HG03378 (cell line): ENCODE results near the gene CAD.
"Not testable (repeated sequence)": the region's sequence is repeated elsewhere in the genome, so short reads cannot be mapped to it uniquely, and the experiment has no call there.

Experiments used
- ATAC-seq: cut with Tn5 transposase; IDR thresholded peaks from one replicate; pipeline ENCODE4 v1.9.1; 2021; ENCODE audit warnings: mild to moderate bottlenecking, moderate library complexity; ENCODE audit not compliant: unreplicated experiment

Gene CAD

DNA sequence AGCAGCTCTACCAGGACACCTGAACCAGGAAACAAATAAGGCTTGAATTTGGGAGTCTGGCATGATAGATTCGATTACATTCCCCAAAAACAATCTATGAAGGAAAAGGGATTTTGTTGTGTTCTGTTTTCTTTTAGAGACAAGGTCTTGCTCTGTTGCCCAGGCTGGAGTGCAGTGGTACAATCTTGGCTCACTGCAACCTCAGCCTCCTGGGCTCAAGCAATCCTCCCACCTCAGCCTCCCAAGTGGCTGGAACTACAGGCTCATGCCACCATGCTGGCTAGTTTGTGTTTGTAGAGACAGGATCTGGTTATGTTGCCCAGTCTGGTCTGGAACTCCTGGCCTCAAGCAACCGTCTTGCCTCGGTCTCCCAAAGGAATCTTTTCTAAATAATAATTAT is 19.1 kb upstream of the CAD start:
- ATAC-seq = not testable (repeated sequence)

DNA sequence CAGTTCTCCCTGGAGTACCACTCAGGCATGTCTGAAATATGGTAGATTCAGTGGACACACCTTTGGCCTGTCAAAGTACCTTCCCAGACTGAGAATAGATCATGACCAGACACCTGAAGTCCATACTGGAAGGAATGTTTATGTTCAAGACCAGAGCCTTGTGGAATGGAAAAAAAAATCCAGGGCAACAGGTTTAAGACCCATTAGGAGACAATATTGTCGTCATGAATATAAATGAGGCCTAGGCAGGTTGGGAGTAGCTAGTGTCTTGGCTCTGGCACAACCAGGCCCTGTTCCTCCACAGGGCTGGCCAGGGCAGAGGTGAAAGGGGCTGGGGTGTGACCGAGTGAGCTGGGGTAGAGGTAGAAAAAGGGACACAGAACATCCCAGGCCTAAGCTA is 18.5 kb upstream of the CAD start:
- no peak for ATAC-seq

DNA sequence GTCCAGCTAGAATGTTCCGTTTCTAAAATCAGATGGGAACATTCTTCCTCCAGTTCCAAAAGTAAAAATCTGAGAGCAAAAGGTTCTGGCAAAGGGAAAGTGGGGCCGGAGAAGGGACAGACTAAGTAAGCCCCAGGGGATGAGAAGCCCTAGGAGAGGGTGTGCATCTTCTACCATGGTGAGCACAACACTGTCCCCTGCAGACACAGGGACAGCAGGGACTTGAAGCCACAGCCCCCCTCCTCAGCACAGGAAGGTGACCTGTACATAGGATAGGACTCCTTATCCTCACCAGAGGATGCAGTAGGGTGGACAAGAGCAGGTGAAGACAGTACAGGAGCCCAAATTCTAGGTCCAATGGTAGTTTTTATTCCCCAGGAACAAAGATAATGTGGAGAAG is 17.9 kb upstream of the CAD start:
- ATAC-seq = no peak

DNA sequence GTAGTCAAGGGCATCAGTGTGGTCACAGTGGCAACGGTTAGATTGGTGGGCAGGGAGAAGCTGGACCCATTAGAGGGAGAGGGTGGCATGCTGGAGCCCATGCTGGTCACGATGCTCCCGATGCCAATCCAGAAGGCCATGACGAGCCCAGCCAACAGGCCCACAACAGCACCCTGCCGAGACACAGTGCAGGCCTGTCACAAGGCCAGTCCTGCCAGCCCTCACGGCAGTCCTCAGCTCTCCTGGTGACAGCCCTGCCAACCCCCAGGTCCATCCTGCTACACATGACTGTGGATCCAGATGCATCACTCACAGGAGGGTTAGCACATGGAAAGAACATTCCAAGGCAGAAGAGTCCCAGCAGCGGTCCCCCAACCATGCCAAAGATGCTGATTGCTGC is 15.5 kb upstream of the CAD start:
- no peak for ATAC-seq

DNA sequence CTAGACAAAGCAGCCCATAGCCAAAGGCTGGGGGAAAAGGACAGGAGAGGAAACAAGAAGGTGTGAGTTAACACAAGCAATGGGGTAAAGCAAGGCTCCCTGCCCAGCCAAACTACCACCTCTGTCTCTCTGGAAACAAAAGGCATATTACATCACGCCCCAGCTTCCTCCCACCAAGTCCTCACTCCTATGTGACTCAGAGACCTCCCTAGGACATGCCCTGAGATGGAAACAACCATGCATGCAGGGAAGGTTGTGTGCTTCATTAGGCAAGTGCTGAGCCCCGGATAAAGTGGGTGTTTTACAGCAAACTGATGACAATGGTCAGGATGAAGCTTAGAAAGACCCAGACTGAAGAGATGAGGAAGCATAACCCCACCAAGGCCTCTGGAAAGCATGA is 14.3 kb upstream of the CAD start:
- no peak for ATAC-seq

DNA sequence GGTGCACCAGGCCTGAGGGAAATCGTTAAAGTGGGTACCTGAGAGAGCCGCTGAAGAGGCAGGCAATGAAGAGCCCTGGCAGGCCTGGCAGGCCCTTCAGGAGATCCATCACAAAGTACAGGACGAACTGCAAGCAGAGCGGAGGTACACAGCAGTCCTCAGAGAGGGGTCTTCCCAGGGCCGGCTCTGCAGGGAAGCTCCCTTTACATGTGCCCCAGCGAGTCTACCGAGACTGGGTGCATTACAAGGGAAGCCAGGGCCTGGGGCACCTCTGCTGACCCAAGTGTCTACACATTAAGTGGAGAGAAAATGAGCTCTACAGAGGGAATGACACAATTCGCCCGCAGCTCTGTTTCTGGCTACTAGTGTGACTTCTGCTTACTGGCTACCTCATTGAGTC is 13.4 kb upstream of the CAD start:
- ATAC-seq = no peak

DNA sequence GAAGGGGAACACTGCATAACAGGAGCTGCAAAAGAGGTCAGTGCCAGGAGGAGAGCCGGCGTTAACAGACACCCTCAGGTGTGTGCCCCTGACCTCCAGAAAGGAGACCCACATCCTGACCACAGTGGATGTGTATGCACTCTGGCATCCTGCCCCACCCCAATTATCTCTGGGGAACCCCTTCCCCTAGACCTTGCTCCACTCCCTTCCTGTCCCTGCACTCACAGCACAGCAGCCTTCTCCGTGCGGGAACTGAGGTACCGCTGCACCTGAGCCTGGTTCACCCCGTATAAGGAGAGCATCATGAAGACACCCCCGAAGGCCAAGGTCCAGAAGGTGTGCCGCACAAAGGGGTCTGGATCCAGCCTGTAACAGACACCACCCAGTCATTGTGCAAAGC is 12.6 kb upstream of the CAD start:
- ATAC-seq = no peak

DNA sequence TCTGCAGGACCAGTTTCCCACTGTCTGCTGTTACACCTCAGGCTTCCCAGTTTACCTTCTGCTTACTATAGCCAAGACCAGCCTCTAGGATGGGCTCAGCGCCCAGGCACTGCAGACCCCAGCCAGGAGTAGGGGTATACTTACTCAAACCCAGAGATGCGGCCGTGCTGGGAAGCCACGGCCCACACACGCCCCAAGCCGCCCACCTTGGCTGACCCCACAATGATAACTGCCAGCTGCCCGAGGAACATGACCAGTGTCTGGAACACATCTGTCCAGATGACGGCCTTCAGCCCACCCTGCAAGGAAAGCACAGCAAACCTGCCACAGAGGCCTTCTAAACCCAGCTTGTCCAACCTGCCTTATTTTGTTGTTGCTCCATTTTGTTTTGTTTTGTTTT is 12.0 kb upstream of the CAD start:
- no peak for ATAC-seq

DNA sequence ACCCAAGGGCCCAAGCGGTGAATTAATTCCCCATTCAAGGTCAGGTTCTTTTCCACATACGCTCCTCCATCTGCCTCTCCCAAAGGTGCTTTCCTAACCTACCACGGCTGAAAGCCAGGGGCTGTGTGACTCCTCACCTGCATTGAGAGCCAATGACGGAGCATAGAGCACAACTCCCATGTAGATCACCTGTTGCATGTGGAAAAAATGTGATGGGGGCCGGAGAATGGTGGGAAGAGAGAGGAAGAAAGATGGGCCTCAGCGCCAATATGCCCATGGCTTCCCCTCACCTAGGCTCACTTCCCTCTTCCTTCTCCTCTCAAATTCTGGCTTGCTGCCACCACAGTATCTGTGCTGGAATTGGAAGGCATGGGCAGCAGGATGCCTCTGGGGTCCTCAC is 10.8 kb upstream of the CAD start:
- no peak for ATAC-seq

DNA sequence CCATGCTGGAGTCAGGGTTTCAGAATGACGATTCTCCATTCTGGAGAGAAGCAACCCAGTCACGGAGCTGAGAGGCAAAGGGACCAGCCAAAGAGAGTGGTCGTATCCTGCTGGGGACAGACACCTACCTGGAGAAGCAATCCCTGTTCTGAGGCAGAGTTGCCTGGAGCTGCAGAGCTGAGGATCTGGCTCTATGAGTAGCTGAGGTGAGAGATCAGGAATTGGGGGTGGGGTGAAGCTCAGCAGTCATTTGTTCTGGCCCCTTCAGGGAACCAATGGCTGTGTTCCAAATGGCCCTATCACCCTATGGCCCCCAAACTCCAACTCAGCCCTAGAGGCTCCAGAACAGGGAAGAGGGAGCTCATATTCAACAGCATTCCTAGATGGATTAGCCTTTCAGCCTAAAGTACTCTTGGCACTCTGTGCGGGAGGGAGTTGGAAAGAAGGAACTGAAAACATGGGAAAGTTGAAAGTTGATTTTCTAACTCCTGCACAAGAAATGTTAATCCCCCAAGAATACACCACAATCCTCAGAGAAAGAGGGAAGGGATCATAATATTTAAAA is 8.6 kb upstream of the CAD start:
- no peak for ATAC-seq

DNA sequence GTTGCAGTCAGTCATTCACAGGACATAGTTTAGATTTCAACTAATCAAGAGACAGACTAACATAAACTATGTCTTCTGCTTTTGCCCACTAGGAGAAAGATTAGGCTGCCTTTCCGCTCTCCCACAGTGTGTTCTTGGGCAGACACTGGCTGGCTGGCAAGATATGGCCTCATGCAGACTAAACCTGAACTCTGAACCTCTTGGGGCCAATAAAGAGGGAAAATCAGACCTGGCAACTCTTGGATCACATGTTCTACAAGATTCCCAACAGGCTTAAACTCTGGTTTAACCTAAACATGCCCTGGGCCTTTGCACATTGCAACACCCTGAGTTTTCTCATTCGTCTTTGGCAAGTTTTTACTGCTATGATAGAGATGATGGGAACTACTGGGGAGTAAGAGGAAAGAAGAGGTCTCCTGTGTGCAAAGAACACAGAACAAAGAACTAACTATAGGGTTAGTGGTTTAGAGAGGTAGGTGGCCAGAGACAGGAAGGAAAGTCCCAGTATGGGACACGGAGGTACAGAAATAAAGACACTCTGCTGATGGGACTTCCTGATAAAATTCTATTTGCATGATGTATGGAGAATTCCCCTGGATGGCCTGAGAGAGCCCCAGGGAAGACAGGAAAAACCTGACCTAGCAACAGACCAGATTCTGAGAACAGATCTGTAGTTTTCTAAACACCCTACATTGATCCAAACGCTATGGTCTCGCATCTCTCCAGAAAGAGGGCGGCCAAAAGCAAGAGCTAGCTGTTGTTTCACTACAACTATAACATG is 7.4 kb upstream of the CAD start:
- ATAC-seq = no peak

DNA sequence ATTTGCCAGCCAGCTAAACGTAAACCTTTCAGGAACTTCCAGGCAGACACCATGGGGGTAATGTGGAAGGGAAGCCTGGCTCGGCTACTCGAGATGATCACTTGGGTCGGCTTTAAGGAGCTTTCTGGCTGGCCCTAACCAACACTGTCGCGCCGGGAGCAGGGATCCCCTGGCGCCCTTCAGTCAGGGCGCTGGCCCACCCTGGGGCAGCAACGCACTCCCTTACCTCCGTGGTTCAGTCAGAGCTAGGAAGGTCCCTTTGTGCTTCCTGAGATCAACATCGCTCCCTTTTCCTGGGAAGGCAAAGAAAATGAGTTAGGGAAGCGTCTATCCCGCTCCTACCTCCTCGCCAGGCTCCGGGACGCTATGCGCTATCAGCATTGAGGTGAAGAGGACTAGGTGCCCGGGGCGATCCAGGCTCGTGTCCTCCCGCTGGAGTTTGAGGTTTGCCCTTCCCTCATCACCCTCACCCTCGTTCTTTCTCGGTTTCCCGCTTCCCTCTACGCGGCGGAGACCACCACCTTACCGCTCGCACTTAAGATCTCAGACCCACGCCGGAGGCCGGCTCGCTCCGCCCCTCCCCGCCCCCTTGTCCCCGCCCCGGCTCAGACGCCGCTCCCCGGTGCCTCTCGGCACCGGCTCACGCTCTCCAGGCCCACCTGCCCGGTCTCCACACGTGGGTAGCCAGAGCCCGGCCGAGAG is 5.8 kb upstream of the CAD start:
- ATAC-seq = peak; percentile 14

DNA sequence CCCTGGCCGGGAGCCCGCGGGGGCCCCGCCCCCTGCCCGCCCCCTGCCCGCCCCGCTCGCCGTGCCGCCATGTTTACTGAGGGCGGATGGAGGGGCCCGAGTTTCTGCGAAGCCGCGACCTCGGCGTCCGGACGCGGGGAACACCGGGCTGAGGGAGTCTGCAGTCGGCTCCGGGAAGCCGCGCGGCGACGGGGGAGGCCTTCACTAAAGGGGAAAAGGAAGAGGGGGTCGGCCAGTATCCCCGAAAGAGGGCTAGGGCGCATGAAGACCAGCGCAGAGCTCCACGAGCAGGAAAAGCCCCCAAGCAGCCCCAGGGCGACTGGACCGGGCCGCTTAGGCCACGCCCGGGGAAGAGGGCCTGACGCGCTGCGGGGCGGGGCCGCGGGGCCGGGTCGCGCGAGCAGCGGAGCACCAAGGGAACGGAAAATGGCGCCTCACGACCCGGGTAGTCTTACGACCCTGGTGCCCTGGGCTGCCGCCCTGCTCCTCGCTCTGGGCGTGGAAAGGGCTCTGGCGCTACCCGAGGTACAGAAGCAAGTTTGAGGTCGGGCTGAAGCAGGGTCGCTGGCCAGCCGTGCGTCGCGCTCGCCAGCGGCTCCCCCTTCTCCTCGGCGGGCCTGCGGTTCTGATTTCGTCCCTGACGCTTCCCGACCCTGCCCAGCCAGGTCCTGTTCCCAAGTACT is 5.1 kb upstream of the CAD start, which contains the start of the genes ATRAID and SLC5A6:
Gene ATRAID, plus strand, starts transcription at position 99 of the 683 bp plus-strand sequence. Its CDS starts 328 bp downstream, at position 427.
Gene SLC5A6, minus strand, starts transcription at position 326 of the 683 bp plus-strand sequence. CDS start 4,618 bp downstream, outside the sequence.
- peak; percentile 55 for ATAC-seq

DNA sequence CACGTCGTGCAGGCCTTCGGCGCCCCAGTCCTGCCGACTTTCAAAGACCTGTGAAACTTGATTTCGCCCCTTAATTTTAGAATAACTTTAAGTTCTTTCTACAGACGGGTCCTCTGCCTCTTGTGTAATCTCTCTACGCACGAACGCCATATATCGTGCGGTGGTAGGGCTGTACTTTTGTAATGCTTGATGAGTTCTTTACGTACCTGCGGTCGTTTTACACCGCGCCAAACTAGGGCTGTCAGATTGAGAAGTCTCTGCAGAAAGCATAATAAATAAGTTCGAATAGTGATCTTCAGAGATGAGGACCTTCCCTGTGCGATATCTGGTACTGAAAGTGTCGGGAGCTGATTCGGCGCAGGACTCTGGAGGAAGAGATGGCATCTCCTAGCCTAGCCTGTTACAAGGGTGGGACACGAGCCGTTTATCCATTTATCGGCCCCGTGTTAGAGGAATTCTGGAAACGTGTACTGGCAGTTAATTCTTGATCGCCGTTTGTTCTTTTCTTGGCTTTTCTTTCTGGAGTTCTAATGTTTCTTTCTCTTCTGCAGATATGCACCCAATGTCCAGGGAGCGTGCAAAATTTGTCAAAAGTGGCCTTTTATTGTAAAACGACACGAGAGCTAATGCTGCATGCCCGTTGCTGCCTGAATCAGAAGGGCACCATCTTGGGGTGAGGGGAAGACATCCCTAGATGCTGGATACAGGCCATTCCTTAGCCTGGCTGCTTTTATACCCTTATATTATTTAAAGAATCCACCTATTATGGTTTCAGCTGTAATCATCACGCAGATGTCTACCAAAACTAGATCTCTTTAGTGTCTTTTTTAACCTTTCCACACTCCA is 4.3 kb upstream of the CAD start:
- peak; percentile 13 for ATAC-seq

DNA sequence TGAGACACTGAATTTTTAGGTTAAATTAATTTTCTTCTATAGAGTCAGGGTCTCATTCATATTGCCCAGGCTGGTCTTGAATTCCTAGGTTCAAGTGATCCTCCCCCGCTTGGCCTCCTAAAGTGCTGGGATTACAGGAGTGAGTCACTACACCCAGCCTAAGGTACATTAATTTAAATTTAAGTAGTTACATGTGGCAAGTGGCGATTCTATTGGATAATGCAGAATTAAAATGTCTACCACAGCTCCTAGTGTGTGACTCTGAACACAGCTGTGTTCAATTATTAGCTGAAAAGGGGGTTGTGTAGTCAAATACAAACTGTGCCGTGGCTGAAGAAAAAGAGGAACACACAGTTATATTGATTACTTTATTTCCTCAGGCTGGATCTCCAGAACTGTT is 2.2 kb upstream of the CAD start:
- no peak for ATAC-seq

DNA sequence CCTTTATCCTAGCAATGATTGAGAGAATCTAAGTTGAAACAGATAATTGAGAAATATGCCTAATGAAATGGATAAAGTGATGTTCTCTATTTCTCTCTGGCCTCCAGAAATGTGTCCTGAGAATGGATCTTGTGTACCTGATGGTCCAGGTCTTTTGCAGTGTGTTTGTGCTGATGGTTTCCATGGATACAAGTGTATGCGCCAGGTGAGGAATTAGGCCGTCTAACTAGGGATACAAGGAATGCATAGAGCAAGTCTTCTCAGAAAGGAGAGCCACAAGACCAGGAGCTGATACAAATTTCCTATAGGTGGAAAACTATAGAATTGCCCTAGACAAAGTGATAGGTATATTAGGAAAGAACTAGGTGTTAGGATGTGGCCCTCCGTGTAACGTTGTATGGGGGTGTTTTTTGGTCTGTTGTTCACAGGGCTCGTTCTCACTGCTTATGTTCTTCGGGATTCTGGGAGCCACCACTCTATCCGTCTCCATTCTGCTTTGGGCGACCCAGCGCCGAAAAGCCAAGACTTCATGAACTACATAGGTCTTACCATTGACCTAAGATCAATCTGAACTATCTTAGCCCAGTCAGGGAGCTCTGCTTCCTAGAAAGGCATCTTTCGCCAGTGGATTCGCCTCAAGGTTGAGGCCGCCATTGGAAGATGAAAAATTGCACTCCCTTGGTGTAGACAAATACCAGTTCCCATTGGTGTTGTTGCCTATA is 592 bp upstream of the CAD start:
- ATAC-seq = no peak

DNA sequence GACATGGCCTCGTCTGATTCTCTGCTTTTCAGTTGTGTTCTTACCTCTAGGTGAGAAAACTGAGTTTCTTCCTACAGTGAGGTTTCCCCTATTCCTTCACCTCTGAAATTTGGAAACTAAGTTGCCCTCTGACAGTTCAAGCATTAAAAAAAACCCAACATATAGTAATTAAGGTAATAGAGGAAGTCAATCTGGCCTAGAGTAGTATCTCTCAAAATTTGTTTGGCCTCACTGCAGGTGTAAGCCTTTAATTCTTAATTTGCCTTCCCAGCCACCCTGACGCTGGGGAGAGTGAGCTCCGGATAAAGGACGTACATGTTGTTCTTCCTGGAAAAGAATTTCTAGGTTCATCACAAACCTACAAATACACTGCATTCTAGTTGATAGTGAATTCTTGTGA is 1.4 kb downstream of the CAD start:
- ATAC-seq = no peak

DNA sequence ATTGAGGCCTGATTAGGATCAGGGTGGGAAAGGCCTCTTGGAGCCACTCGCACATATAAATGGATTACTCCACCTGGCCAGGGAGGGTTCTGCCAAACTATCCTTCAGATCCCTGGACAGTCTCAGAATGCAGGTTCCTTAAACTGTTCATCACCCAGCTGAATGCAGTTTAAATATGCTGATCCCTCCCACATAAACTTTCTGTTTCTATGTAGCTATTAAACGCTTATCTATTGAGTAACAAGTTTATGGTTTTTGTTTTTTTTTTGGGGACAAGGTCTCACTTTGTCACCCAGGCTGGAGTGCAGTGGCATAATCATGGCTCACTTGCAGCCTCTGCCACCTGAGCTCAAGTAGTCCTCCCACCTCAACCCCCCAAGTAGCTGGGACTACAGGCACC is 1.9 kb downstream of the CAD start:
- ATAC-seq = no peak

DNA sequence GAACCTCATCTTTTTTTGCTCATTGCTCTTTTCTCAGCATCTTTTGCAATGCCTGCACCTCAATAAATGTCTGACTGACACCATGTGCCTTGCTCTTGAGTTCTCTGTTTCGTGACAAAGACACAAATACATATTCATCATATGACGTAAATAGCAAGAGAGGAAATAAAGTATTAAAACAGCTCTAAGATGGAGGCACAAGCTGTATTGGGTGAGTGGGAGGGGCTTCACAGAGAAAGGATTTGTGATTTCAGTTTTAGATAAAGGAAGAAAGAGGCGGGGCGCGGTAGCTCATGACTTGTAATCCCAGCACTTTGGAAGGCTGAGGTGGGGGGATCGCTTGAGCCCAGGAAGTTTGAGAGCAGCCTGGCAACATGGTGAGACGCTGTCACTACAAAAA is 2.9 kb downstream of the CAD start:
- no peak for ATAC-seq

DNA sequence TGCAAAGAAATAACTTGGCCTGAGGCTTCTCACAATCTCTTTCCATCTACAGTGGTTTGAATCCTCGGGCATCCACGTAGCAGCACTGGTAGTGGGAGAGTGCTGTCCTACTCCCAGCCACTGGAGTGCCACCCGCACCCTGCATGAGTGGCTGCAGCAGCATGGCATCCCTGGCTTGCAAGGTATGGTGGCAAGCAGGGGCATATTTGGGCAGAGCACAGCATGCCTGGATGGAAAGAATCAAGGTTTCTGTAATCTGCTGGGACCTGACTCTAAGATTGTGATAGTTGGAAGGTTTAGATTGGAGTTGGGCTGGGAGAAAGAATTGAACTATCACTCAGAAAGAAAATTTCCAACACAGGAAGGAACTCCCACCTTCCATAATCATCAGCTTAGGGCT is 4.0 kb downstream of the CAD start:
- ATAC-seq = no peak
